IgD-negative memory B cell (primary cell): ENCODE measurements around the gene GALNT2. TPM values are rescaled to one million over a fixed set of nuclear protein-coding genes. Genes with fewer than 3 reads are reported as not detected.

Experiments used
- H3K27ac Mint-ChIP-seq, 3 donors: one replicate each; pipeline ENCODE4 v1.8.0; 2020 to 2022; ENCODE audit warnings: mild to moderate bottlenecking in 3 of 3, mixed read lengths in 3 of 3, moderate library complexity in 1 of 3
- H3K27me3 Mint-ChIP-seq: one replicate; pipeline ENCODE4 v1.8.0; 2021; ENCODE audit warnings: mixed read lengths
- H3K36me3 Mint-ChIP-seq: one replicate; pipeline ENCODE4 v1.8.0; 2020; ENCODE audit warnings: mild to moderate bottlenecking, mixed read lengths
- H3K4me1 Mint-ChIP-seq, 3 donors: one replicate each; pipeline ENCODE4 v1.8.0; 2020 to 2022; ENCODE audit warnings: mixed read lengths in 3 of 3, mild to moderate bottlenecking in 1 of 3
- H3K4me3 Mint-ChIP-seq, 4 donors: one replicate each; pipeline ENCODE4 v1.8.0; 2020 to 2022; ENCODE audit warnings: mild to moderate bottlenecking in 4 of 4, mixed read lengths in 4 of 4, moderate library complexity in 3 of 4
- H3K9me3 Mint-ChIP-seq, 3 donors: one replicate each; pipeline ENCODE4 v1.8.0; 2020 to 2021; ENCODE audit warnings: mixed read lengths in 3 of 3, mild to moderate bottlenecking in 1 of 3
- polyA plus RNA-seq: library from polyadenylated mRNA; unstranded; fragments of 300-500 nt; fragmentation: Illumina TruSeq; gene quantifications from one replicate; pipeline ENCODE4 v1.2.3, GENCODE V29; 2021

Gene GALNT2
- polyA plus RNA-seq, 1 donor from 2014 or later, result 15.8 TPM

GRCh38 chr1:230327892-230328284 lies 260.9 kb downstream of the GALNT2 start:
- Mint-ChIP-seq H3K27me3 (peaks cover 8% of the 10 kb centered on the region), H3K4me1 (peaks cover 0 to 8% (median 6%) of the 10 kb centered on the region in 3 donors), H3K36me3 (no peaks in the 10 kb centered on the region), H3K4me3 (peak overlapping the region in 1 of 4 donors; percentile 54), H3K9me3 (no peaks in the 10 kb centered on the region), H3K27ac (no peak overlapping the region)

- H3K4me3 Mint-ChIP-seq, result no peak overlapping the region
These were observed 261.4 kb downstream of the GALNT2 start for GRCh38 chr1:230328342-230329015.

GRCh38 chr1:230330157-230330556 lies 263.1 kb downstream of the GALNT2 start:
- peaks cover 0 to 11% (median 6%) of the 10 kb centered on the region in 3 donors for H3K4me1 Mint-ChIP-seq
- peaks cover 2% of the 10 kb centered on the region for H3K36me3 Mint-ChIP-seq
- H3K4me3 Mint-ChIP-seq, result peak overlapping the region in 1 of 4 donors; percentile 3
- no peaks in the 10 kb centered on the region for H3K9me3 Mint-ChIP-seq
- no peak overlapping the region for H3K27ac Mint-ChIP-seq
- peaks cover 12% of the 10 kb centered on the region for H3K27me3 Mint-ChIP-seq

More at GRCh38 chr1:230328342-230329015, 261.4 kb downstream of the GALNT2 start:
- Mint-ChIP-seq H3K27me3 (peaks cover 8% of the 10 kb centered on the region), H3K9me3 (no peaks in the 10 kb centered on the region), H3K4me1 (peaks cover 0 to 11% (median 6%) of the 10 kb centered on the region in 3 donors), H3K36me3 (peaks cover 2% of the 10 kb centered on the region), H3K27ac (no peak overlapping the region)
